ENCODE results near the gene CACFD1.
"Not testable (repeated sequence)": the region's sequence is repeated elsewhere in the genome, so short reads cannot be mapped to it uniquely, and the experiment has no call there.

The CACFD1 gene

GRCh38 chr9:133440874-133441273, 18.9 kb upstream of the CACFD1 start:
- no peak for DNase-seq (ENCODE audit: low spot score)

GRCh38 chr9:133441571-133441970, 18.2 kb upstream of the CACFD1 start:
- no peak for DNase-seq (ENCODE audit: low spot score)

- DNase-seq (ENCODE audit: low spot score) = no peak
Measured at GRCh38 chr9:133443248-133443647, 16.5 kb upstream of the CACFD1 start.

GRCh38 chr9:133443982-133444381, 15.8 kb upstream of the CACFD1 start:
- DNase-seq (ENCODE audit: low spot score) = no peak

- DNase-seq (ENCODE audit: low spot score) = no peak
Measured at GRCh38 chr9:133445293-133445969, 14.3 kb upstream of the CACFD1 start.

- no peak for DNase-seq (ENCODE audit: low spot score)
Measured at GRCh38 chr9:133448487-133448972, 11.2 kb upstream of the CACFD1 start.

- no peak for DNase-seq (ENCODE audit: low spot score)
Measured at GRCh38 chr9:133449760-133450159, 10.0 kb upstream of the CACFD1 start.

- DNase-seq (ENCODE audit: low spot score) = not testable (repeated sequence)
Measured at GRCh38 chr9:133451865-133452264, 7.9 kb upstream of the CACFD1 start.

- no peak for DNase-seq (ENCODE audit: low spot score)
Measured at GRCh38 chr9:133452562-133452961, 7.2 kb upstream of the CACFD1 start.

- DNase-seq (ENCODE audit: low spot score) = peak; percentile 47
Measured at GRCh38 chr9:133453651-133454050, 6.1 kb upstream of the CACFD1 start.

- no peak for DNase-seq (ENCODE audit: low spot score)
Measured at GRCh38 chr9:133454325-133454724, 5.5 kb upstream of the CACFD1 start.

GRCh38 chr9:133454943-133455673, 4.7 kb upstream of the CACFD1 start:
- no peak for DNase-seq (ENCODE audit: low spot score)

GRCh38 chr9:133455936-133456335, 3.8 kb upstream of the CACFD1 start:
- DNase-seq (ENCODE audit: low spot score) = no peak

GRCh38 chr9:133456409-133456808, 3.4 kb upstream of the CACFD1 start:
- no peak for DNase-seq (ENCODE audit: low spot score)

- DNase-seq (ENCODE audit: low spot score) = no peak
Measured at GRCh38 chr9:133457233-133457632, 2.5 kb upstream of the CACFD1 start.

GRCh38 chr9:133457748-133458147, 2.0 kb upstream of the CACFD1 start:
- DNase-seq (ENCODE audit: low spot score) = no peak

- DNase-seq (ENCODE audit: low spot score) = no peak
Measured at GRCh38 chr9:133458643-133459312, 1.0 kb upstream of the CACFD1 start.

GRCh38 chr9:133460405-133461175, 812 bp downstream of the CACFD1 start:
- peak; percentile 50 for DNase-seq (ENCODE audit: low spot score)

- no peak for DNase-seq (ENCODE audit: low spot score)
Measured at GRCh38 chr9:133461975-133462374, 2.2 kb downstream of the CACFD1 start.

GRCh38 chr9:133463234-133463863, 3.6 kb downstream of the CACFD1 start:
- DNase-seq (ENCODE audit: low spot score) = no peak

- DNase-seq (ENCODE audit: low spot score) = no peak
Measured at GRCh38 chr9:133463864-133464615, 4.3 kb downstream of the CACFD1 start.

Data from globus pallidus (tissue), 1 donor.